ENCODE data around the gene GRK5.

DNA sequence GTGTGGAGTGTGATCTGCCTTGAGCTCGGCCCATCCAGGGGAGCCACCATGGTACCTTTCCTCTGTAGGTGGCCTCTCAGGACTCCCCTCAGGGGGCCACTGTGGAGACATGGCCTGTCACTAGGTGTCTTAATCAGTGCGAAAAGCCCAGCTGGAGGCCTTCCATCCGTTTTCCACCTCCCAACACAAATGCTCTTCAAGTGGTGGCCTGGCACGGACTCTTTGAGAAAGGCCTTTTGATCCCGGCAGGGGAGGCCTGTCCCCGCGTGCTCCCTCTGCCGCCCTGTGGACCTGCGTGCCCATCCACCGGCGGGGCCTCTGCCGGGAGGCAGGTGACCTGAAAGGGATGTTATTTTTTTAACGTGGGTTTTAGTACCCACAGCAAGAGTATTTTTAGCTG, 185.6 kb downstream of the GRK5 start:
- TF ChIP-seq, protein P1, sequence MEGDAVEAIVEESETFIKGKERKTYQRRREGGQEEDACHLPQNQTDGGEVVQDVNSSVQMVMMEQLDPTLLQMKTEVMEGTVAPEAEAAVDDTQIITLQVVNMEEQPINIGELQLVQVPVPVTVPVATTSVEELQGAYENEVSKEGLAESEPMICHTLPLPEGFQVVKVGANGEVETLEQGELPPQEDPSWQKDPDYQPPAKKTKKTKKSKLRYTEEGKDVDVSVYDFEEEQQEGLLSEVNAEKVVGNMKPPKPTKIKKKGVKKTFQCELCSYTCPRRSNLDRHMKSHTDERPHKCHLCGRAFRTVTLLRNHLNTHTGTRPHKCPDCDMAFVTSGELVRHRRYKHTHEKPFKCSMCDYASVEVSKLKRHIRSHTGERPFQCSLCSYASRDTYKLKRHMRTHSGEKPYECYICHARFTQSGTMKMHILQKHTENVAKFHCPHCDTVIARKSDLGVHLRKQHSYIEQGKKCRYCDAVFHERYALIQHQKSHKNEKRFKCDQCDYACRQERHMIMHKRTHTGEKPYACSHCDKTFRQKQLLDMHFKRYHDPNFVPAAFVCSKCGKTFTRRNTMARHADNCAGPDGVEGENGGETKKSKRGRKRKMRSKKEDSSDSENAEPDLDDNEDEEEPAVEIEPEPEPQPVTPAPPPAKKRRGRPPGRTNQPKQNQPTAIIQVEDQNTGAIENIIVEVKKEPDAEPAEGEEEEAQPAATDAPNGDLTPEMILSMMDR (IDR thresholded peaks at IDR 0.05), result no peak
- TF ChIP-seq POLR2A (IDR thresholded peaks at IDR 0.05), result no peak
